ENCODE data around the gene NOXA1. TPM values are rescaled to one million over a fixed set of nuclear protein-coding genes. Genes with fewer than 3 reads are reported as not detected.

NOXA1 gene
- polyA plus RNA-seq, 1 donor (not counting 4 experiments of a cell fraction or from before 2014, with no cell fraction given) = 0.09 TPM

GRCh38 chr9:137480686-137481683, 57.8 kb downstream of the NOXA1 start:
- Histone ChIP-seq H2AFZ (ENCODE audit: control insufficient read depth, low read length) (no peak overlapping the region), H3K9me1 (ENCODE audit: control insufficient read depth, extremely low read depth, insufficient read depth, low read length) (no peaks in the 10 kb centered on the region), H3K9ac (ENCODE audit: control insufficient read depth, extremely low read depth, insufficient read depth, low read length) (no peak overlapping the region), H4K20me1 (ENCODE audit: control insufficient read depth, extremely low read depth, insufficient read depth, low read length) (no peaks in the 10 kb centered on the region), H3K4me1 (ENCODE audit: control insufficient read depth, extremely low read depth, insufficient read depth, low read length) (peaks cover 6% of the 10 kb centered on the region), H3K27me3 (ENCODE audit: control insufficient read depth, extremely low read depth, insufficient read depth, low read length) (peaks cover 11% of the 10 kb centered on the region), H3K4me3 (ENCODE audit: control insufficient read depth in 2 of 3, extremely low read depth in 1 of 3, insufficient read depth in 2 of 3, low read depth in 1 of 3, low read length in 3 of 3) (no peak overlapping the region), H3K4me2 (ENCODE audit: control insufficient read depth, extremely low read depth, insufficient read depth, low read depth, low read length) (no peak overlapping the region), H3K9me3 (ENCODE audit: control insufficient read depth, low read depth, low read length) (peaks cover 2% of the 10 kb centered on the region), H3K36me3 (ENCODE audit: control insufficient read depth in 2 of 2, extremely low read depth in 1 of 2, insufficient read depth in 2 of 2, low read length in 2 of 2) (no peaks in the 10 kb centered on the region), H3K79me2 (ENCODE audit: control insufficient read depth, insufficient read depth, low read length) (no peaks in the 10 kb centered on the region), H3K27ac (ENCODE audit: control insufficient read depth, insufficient read depth, low read length) (no peak overlapping the region)
- dilution Hi-C loops (cut with MboI; ENCODE audit: extremely low pct_ligation_motif_present, low sequenced_read_pairs) = no loop called here
- TF ChIP-seq CTCF (optimal IDR thresholded peaks at IDR 0.05 in 1 of 3, IDR thresholded peaks at IDR 0.05 in 1 of 3, conservative IDR thresholded peaks at IDR 0.05 in 1 of 3; ENCODE audit: extremely low read depth in 1 of 3, insufficient read depth in 2 of 3, low read length in 3 of 3) = no peak
- no peak for TF ChIP-seq EZH2 (IDR thresholded peaks at IDR 0.05; ENCODE audit: low read length)
- FAIRE-seq = no peak
- DNase-seq (ENCODE audit: low read depth, low spot score) = no peak

GRCh38 chr9:137482094-137482781, 59.0 kb downstream of the NOXA1 start:
- Histone ChIP-seq H3K9ac (ENCODE audit: control insufficient read depth, extremely low read depth, insufficient read depth, low read length) (no peak overlapping the region), H3K9me1 (ENCODE audit: control insufficient read depth, extremely low read depth, insufficient read depth, low read length) (no peaks in the 10 kb centered on the region), H3K4me3 (ENCODE audit: control insufficient read depth in 2 of 3, extremely low read depth in 1 of 3, insufficient read depth in 2 of 3, low read depth in 1 of 3, low read length in 3 of 3) (no peak overlapping the region), H3K27ac (ENCODE audit: control insufficient read depth, insufficient read depth, low read length) (no peak overlapping the region), H3K9me3 (ENCODE audit: control insufficient read depth, low read depth, low read length) (no peaks in the 10 kb centered on the region), H3K36me3 (ENCODE audit: control insufficient read depth in 2 of 2, extremely low read depth in 1 of 2, insufficient read depth in 2 of 2, low read length in 2 of 2) (no peaks in the 10 kb centered on the region), H2AFZ (ENCODE audit: control insufficient read depth, low read length) (no peak overlapping the region), H4K20me1 (ENCODE audit: control insufficient read depth, extremely low read depth, insufficient read depth, low read length) (no peaks in the 10 kb centered on the region), H3K4me1 (ENCODE audit: control insufficient read depth, extremely low read depth, insufficient read depth, low read length) (peaks cover 6% of the 10 kb centered on the region), H3K79me2 (ENCODE audit: control insufficient read depth, insufficient read depth, low read length) (no peaks in the 10 kb centered on the region), H3K4me2 (ENCODE audit: control insufficient read depth, extremely low read depth, insufficient read depth, low read depth, low read length) (no peak overlapping the region), H3K27me3 (ENCODE audit: control insufficient read depth, extremely low read depth, insufficient read depth, low read length) (peaks cover 11% of the 10 kb centered on the region)
- dilution Hi-C loops (cut with MboI; ENCODE audit: extremely low pct_ligation_motif_present, low sequenced_read_pairs) = no loop called here
- FAIRE-seq (no peak), DNase-seq (ENCODE audit: low read depth, low spot score) (no peak)
- TF ChIP-seq CTCF (optimal IDR thresholded peaks at IDR 0.05 in 1 of 3, IDR thresholded peaks at IDR 0.05 in 1 of 3, conservative IDR thresholded peaks at IDR 0.05 in 1 of 3; ENCODE audit: extremely low read depth in 1 of 3, insufficient read depth in 2 of 3, low read length in 3 of 3) (no peak), EZH2 (IDR thresholded peaks at IDR 0.05; ENCODE audit: low read length) (no peak)

Other genes with a start within 250 kb of the NOXA1 start
- 11.9 to 24.0 TPM (median 13.8 TPM) in 3 replicates for gene ANAPC2, start 234.8 kb upstream of the NOXA1 start, polyA plus RNA-seq
- 45.3 to 63.2 TPM (median 56.7 TPM) in 3 replicates for gene SSNA1, start 234.7 kb upstream of the NOXA1 start, polyA plus RNA-seq
- gene TPRN, start 222.7 kb upstream of the NOXA1 start, polyA plus RNA-seq = 1.1 to 2.2 TPM (median 1.6 TPM) in 3 replicates
- gene TMEM203, start 217.7 kb upstream of the NOXA1 start, polyA plus RNA-seq = 22.3 to 36.7 TPM (median 29.2 TPM) in 3 replicates
- gene NDOR1, start 217.7 kb upstream of the NOXA1 start, polyA plus RNA-seq = 3.9 to 6.0 TPM (median 5.5 TPM) in 3 replicates
- 0.15 to 0.19 TPM in 2 of 3 replicates, not detected in the other for gene RNF208, start 201.2 kb upstream of the NOXA1 start, polyA plus RNA-seq
- 0.80 to 1.8 TPM (median 1.2 TPM) in 3 replicates for gene CYSRT1, start 198.2 kb upstream of the NOXA1 start, polyA plus RNA-seq
- gene RNF224, start 195.9 kb upstream of the NOXA1 start, polyA plus RNA-seq = not detected in 3 replicates
- 0.03 TPM in 1 of 3 replicates, not detected in the others for gene SLC34A3, start 192.5 kb upstream of the NOXA1 start, polyA plus RNA-seq
- gene TUBB4B, start 182.1 kb upstream of the NOXA1 start, polyA plus RNA-seq = 390 to 693 TPM (median 440 TPM) in 3 replicates
- gene STPG3, start 172.1 kb upstream of the NOXA1 start, polyA plus RNA-seq = not detected in 3 replicates
- 25.1 to 40.2 TPM (median 35.0 TPM) in 3 replicates for gene NELFB, start 168.1 kb upstream of the NOXA1 start, polyA plus RNA-seq
- 5.8 to 9.8 TPM (median 7.8 TPM) in 3 replicates for gene TOR4A, start 145.7 kb upstream of the NOXA1 start, polyA plus RNA-seq
- 0.43 to 2.4 TPM (median 2.2 TPM) in 3 replicates for gene NRARP, start 121.1 kb upstream of the NOXA1 start, polyA plus RNA-seq
- gene EXD3, start 231 bp upstream of the NOXA1 start, polyA plus RNA-seq = 1.5 to 5.4 TPM (median 1.9 TPM) in 3 replicates
- not detected in 3 replicates for gene ENTPD8, start 18.0 kb downstream of the NOXA1 start, polyA plus RNA-seq
- 29.5 to 46.6 TPM (median 33.1 TPM) in 3 replicates for gene NSMF, start 35.9 kb downstream of the NOXA1 start, polyA plus RNA-seq
- 0.17 to 0.34 TPM (median 0.18 TPM) in 3 replicates for gene PNPLA7, start 127.0 kb downstream of the NOXA1 start, polyA plus RNA-seq
- 18.1 to 33.0 TPM (median 21.0 TPM) in 3 replicates for gene MRPL41, start 128.5 kb downstream of the NOXA1 start, polyA plus RNA-seq
- 25.3 to 32.4 TPM (median 26.2 TPM) in 3 replicates for gene DPH7, start 155.5 kb downstream of the NOXA1 start, polyA plus RNA-seq
- gene ZMYND19, start 167.1 kb downstream of the NOXA1 start, polyA plus RNA-seq = 25.8 to 28.1 TPM (median 27.8 TPM) in 3 replicates
- 94.7 to 163 TPM (median 102 TPM) in 3 replicates for gene ARRDC1, start 182.3 kb downstream of the NOXA1 start, polyA plus RNA-seq
- 25.4 to 34.0 TPM (median 25.9 TPM) in 3 replicates for gene EHMT1, start 195.6 kb downstream of the NOXA1 start, polyA plus RNA-seq

Measured in keratinocyte (primary cell).